Muscle of leg (tissue), 13 donors: Measurements from ENCODE around the gene ARHGAP11B.
"Not testable (repeated sequence)": the region's sequence is repeated elsewhere in the genome, so short reads cannot be mapped to it uniquely, and the experiment has no call there.

Experiments
- DNase-seq: peaks from one replicate; pipeline ENCODE4 v3.0.0; 2013
- H3K27ac ChIP-seq: one replicate; pipeline ENCODE4 v1.5.1; 2013; ENCODE audit warnings: mild to moderate bottlenecking, low read length, control low read depth
- H3K27me3 ChIP-seq: one replicate; pipeline ENCODE4 v1.6.1; 2013; ENCODE audit warnings: low read length; ENCODE audit not compliant: control insufficient read depth, insufficient read depth
- H3K36me3 ChIP-seq: one replicate; pipeline ENCODE4 v1.6.1; 2013; ENCODE audit warnings: low read length; ENCODE audit not compliant: control insufficient read depth, insufficient read depth
- H3K4me1 ChIP-seq: one replicate; pipeline ENCODE4 v1.6.1; 2013; ENCODE audit warnings: low read length; ENCODE audit not compliant: control insufficient read depth, insufficient read depth
- H3K4me3 ChIP-seq: one replicate; pipeline ENCODE4 v1.5.1; 2013; ENCODE audit warnings: low read length, control low read depth
- H3K9me3 ChIP-seq: replicated peaks from 2 replicates; pipeline ENCODE4 v1.6.1; 2013; ENCODE audit warnings: low read depth, low read length; ENCODE audit not compliant: control insufficient read depth
- WGBS: methylation state at CpG from one replicate; pipeline ENCODE4 v1.1.5; 2013; ENCODE audit warnings: missing lambda C conversion rate; ENCODE audit not compliant: insufficient coverage; 5-methylcytosine and 5-hydroxymethylcytosine counted together
- long read RNA-seq, 11 donors: transcript quantifications; one replicate each; lab custom pipeline, GENCODE V29; 2026

Gene ARHGAP11B
- long read RNA-seq, donor 1: 0 reads
- long read RNA-seq, donor 2: 0 reads
- long read RNA-seq, donor 3: 0 reads
- long read RNA-seq, donor 4: 0 reads
- long read RNA-seq, donor 5: 0 reads
- long read RNA-seq, donor 6: 0 reads
- long read RNA-seq, donor 7: 0 reads
- long read RNA-seq, donor 8: 0 reads
- long read RNA-seq, donor 9: 0 reads
- long read RNA-seq, donor 10, partial matches to known transcripts: 0 of 2 reads
- long read RNA-seq, donor 10, other reads (novel, unspliced or antisense): 0 of 2 reads
- long read RNA-seq, donor 11: 0 reads

DNA sequence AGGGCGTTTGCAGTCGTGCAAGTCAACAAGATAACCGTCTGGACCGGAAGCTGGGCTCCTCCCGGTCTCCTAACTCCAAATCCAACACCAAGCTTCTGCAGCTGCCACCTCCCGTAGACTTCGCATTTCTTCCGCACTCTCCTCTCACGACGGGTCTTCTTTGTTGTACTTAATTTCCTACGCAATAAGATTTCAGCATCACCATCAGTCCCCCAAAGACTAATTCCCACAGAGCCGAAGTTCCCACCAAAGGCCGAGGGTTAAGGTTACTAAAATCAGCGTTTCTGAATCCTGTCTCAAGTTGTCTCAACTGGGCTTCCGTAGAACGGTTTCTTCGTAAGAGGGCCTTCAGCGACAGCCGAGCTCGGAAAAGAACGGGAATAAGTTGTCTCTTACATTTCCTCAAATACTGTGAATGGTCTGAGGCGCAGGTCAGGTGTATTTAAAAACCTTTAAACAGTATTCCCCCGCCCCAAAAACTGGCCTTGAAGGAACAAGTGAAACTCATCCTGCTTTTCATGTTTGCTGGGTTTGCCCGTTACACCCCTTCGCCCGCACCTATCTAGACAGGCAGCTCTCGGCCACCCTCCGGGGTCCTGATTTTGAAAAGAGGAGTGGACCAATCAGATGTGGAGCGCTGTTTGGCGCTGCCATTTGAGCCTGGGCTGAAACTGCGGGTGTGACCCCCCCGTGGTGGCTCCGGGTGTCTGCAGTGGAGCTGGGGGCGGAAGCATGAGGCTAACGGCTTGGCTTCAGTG is at the start of gene ARHGAP11B:
TSS of gene ARHGAP11B (plus strand) at position 693 of the 758 bp plus-strand sequence.
- Histone ChIP-seq H3K27ac (peak within 1 kb of the TSS; percentile 94), H3K4me3 (peak within 1 kb of the TSS; percentile 58)
- H3K27me3 ChIP-seq, H3K36me3 ChIP-seq, H3K9me3 ChIP-seq, H3K4me1 ChIP-seq: not testable (repeated sequence)
- 0% methylated on average over 18 of the region's 35 CpGs for WGBS
- DNase-seq: peak; percentile 99

GRCh38 chr15:30579394-30579970 is 46.4 kb upstream of the ARHGAP11B start:
- H3K4me3 ChIP-seq, H3K9me3 ChIP-seq, H3K36me3 ChIP-seq, H3K4me1 ChIP-seq, DNase-seq, H3K27ac ChIP-seq, H3K27me3 ChIP-seq: not testable (repeated sequence)
- WGBS: no CpG with 5 or more reads among the region's 6 CpGs

DNA sequence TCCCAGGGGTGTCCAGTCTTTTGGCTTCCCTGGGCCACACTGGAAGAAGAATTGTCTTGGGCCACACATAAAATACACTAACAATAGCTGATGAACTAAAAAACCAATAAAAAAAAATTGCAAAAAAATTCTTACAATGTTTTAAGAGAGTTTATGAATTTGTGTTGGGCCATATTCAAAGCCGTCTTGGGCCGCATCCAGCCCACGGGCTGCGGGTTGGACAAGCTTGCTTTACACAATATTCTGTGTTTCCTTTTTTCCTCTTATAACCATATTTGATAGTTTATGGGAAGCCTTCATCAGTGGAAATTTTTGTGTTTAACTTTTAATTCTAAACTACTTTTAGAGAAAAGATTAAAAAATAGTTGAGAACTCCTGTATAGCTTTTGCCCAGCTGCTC is 45.2 kb upstream of the ARHGAP11B start:
- not testable (repeated sequence) for H3K36me3 ChIP-seq, H3K4me1 ChIP-seq, H3K4me3 ChIP-seq, DNase-seq, H3K27me3 ChIP-seq, H3K27ac ChIP-seq, H3K9me3 ChIP-seq
- WGBS: no CpG with 5 or more reads among the region's 4 CpGs

- no CpG with 5 or more reads among the region's 2 CpGs for WGBS
- not testable (repeated sequence) for H3K36me3 ChIP-seq, H3K4me3 ChIP-seq, H3K4me1 ChIP-seq, DNase-seq, H3K9me3 ChIP-seq, H3K27me3 ChIP-seq, H3K27ac ChIP-seq
Observed at GRCh38 chr15:30598953-30599352, 27.0 kb upstream of the ARHGAP11B start.

DNA sequence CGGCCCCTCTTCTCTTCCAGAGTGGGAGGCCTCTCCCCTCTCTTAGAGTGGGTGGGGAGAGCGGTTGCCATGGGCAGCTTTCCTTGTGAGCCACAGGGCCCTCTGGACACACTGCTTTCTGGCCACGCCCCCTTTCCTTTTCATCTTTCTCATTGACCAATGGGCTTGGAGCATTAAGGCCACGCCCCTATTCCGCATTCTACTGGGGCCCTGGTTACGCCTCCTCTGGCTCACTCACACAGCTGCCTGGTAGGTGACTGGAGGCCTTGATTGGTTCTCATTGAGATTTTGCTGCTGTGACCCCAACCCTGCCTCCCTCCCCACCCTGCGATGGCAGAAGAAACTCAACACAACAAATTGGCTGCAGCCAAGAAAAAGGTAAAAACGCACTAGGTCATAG is 22.1 kb upstream of the ARHGAP11B start, which contains the start of gene GOLGA8H:
TSS of gene GOLGA8H (plus strand) at position 233 of the 400 bp plus-strand sequence. CDS start at position 331, 98 bp downstream.
- H3K36me3 ChIP-seq, H3K9me3 ChIP-seq, H3K4me3 ChIP-seq, H3K27ac ChIP-seq, H3K27me3 ChIP-seq, H3K4me1 ChIP-seq, DNase-seq: not testable (repeated sequence)
- 83% methylated on average over 1 of the region's 8 CpGs for WGBS

GRCh38 chr15:30612271-30612670 is 13.7 kb upstream of the ARHGAP11B start:
- not testable (repeated sequence) for DNase-seq, H3K27me3 ChIP-seq, H3K9me3 ChIP-seq, H3K27ac ChIP-seq, H3K4me3 ChIP-seq, H3K36me3 ChIP-seq, H3K4me1 ChIP-seq
- no CpG with 5 or more reads among the region's 6 CpGs for WGBS

DNA sequence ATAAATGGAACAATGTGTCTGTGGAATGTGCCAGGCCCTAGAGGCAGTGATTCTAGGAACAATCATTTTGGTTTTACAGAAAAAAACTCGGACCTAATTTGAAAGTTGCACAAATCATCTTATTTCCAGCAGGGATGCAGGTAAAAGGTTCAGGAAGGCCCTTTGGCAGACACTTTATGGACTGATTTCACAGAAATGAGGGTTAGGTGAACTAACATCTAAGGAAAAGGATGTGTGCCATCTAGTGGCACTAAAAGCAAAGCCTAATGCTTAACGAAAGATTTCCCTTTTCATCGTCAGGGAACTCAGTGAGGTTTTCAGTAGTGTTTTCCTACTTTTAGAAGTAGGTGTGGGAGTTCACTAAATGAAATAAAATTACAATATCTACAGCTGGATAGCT is 4.6 kb upstream of the ARHGAP11B start:
- H3K4me1 ChIP-seq, H3K36me3 ChIP-seq, H3K9me3 ChIP-seq, DNase-seq, H3K4me3 ChIP-seq, H3K27me3 ChIP-seq, H3K27ac ChIP-seq: not testable (repeated sequence)
- WGBS: no CpG with 5 or more reads among the region's 3 CpGs

DNA sequence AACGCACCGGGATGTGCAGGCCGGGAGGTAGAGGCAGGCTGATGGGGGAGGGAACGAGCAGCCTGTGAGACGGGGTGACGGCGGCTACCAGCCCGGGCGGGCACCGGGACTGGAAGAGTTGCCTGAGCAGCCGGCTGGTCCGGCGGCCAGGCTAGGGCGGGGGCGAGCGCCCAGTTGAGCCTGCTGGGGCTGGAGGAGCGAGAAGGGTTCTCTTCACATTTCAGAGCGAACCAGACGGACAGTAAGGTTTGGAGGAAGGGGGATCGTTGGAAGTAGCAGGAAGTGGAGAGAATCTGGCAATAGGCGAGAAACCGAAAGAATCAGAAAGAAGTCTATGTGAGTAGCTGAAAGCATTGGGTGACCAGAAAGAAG is 252 bp downstream of the ARHGAP11B start:
- peak; percentile 25 for DNase-seq
- H3K36me3 ChIP-seq, H3K4me1 ChIP-seq, H3K9me3 ChIP-seq, H3K27me3 ChIP-seq, H3K27ac ChIP-seq: not testable (repeated sequence)
- H3K4me3 ChIP-seq: peak overlapping the region; percentile 58
- WGBS: 3% methylated on average over 5 of the region's 22 CpGs

DNA sequence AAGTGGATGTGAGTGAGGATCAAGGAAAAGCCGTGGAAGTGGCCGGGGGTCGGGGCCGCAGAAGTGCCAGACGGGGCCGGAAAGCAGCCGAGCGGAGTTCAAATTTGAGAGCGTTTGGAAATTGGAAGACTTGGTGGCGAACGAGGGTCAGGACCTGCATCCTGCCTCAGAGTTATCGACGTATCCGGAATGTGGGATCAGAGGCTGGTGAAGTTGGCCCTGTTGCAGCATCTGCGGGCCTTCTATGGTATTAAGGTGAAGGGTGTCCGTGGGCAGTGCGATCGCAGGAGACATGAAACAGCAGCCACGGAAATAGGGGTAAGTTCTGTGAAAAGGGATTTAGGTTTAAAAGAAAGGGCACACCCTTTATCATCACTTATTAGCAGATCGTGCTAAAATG is 704 bp downstream of the ARHGAP11B start:
- H3K36me3 ChIP-seq, H3K4me1 ChIP-seq, DNase-seq, H3K9me3 ChIP-seq, H3K27ac ChIP-seq, H3K27me3 ChIP-seq: not testable (repeated sequence)
- H3K4me3 ChIP-seq: peak overlapping the region; percentile 58
- 0% methylated on average over 3 of the region's 20 CpGs for WGBS

DNA sequence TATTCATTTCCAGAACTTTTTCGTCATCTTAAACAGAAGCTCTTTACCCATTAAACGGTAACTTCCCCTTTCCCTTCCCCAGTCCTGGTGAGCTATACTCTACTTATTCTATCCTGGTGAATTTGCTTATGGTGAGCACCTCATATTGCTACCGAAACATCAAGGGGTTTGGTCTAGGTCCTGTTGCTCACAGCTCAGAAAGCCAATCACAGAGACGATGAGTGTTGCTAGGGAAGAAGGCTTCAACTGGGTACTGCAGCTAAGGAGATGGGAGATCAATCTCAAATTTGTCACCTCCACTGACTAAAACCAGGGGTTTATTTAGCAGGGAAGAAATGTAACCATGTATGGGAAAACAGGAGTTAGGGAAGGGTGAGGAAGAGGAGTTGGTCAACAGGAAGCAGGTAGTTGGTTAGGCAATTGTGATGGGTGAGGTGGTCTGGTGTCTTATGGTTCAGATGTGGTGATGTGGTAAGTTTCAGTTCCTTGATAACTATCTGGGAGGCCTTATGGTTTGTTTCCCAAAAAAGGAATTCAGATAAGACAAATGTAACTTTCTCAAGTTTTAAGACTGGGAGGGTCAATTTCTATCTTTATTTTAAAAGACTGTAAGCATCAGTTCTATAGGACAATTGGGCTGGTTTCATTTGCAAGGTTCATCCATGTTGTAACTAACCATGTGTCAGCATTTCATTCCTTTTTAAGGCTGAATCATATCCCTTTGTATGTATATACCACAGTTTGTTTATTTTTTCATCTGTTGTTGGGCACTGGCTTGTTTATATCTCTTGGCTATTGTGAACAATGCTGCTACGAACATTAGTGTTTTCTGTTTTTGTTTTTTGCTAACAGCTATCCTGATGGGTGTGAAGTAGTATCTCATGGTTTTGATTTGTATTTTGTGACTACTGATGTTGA is 24.3 kb downstream of the ARHGAP11B start:
- Histone ChIP-seq H3K27me3 (no peaks in the 10 kb centered on the region), H3K4me1 (no peaks in the 10 kb centered on the region), H3K36me3 (peaks cover 3% of the 10 kb centered on the region), H3K27ac (no peak overlapping the region), H3K4me3 (no peak overlapping the region), H3K9me3 (no peaks in the 10 kb centered on the region)
- no CpG with 5 or more reads among the region's 5 CpGs for WGBS
- DNase-seq: no peak
